Activated T-helper 1 cell treated with Interleukin-2 at 50 U/mL for 16 hours (primary cell): ENCODE results near the gene LZTS2.

Experiments
- DNase-seq: peaks from one replicate; pipeline ENCODE4 v3.0.0-alpha.2; 2020; ENCODE audit warnings: low read depth

The LZTS2 gene

DNA sequence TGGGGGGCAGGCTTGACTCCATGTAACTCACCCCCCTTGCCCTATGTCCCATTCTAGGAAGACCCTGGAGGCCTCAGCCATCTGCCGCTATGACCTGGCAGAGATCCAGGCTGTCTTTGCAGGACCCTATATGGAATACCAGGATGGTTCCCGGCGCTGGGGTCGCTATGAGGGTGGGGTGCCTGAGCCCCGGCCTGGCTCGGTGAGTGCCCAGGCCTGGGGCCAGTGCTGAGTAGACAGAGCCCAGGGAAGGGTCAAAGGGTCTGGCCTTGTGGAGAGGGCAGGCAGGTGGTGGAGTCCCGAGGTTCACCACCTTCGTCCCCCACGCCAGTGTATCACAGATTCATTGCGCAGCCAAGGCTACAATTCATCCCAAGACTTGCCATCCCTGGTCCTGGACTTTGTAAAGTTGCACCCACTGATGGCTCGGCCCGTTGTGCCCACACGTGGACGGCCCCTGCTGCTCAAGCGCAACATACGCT is 19.8 kb upstream of the LZTS2 start:
- no peak for DNase-seq

DNA sequence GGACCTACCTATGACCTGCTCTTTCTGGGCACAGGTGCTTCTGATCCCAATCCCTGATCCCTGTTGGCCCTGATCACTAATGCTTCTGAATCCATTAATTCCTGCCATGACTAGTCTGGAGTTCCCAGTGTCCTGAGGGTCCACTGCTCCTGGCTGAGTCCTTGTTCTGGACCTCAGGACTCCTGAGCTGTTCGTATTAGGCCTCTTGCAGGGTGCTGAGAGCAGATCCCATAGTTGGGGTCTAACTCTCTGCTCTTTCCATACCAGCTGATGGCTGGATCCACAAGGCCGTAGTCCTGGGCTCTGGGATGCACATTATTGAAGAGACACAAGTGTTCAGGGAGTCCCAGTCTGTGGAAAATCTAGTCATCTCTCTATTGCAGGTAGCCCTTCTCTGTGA is 19.3 kb upstream of the LZTS2 start:
- DNase-seq: no peak

DNA sequence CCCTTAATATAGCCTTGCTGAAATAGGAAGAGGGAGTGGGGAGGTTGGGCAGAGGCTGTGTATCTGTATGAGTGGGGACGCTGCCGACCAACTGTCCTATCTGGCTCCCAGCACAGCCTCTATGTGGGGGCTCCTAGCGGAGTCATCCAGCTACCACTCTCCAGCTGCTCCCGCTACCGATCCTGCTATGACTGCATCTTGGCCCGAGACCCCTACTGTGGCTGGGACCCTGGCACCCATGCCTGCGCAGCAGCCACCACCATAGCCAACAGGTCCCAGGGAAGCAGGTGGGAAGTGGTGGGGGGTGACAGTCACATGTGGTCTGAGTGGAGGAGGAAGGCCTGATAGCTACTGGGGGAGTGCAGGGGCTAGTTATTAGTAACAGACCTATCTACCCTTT is 18.9 kb upstream of the LZTS2 start:
- no peak for DNase-seq

DNA sequence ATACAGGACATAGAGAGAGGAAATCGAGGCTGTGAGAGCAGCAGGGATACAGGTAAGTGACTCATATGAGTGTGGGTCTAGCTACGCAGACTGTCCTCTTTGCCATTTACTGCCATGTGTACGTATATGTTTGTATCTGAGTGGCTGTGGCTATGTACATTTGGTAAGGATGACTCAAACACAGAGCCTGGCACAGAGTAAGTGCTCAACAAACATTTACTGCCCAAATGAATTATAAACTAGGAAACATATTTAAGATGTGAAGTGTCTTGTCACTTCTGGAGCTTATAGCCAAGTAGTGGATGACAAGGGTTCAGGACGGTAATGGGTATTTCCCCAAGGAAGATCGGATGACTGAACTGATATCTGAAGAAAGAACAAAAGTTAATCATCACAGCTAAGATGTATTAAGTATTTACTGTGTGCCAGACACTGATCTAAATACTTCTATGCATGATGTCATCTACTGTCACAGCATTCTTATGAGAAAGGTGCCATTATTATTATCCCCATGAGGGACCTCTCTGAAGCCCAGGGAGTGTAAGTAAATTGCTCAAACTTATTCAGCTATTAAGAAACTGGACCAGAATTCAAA is 18.3 kb upstream of the LZTS2 start:
- DNase-seq: no peak

DNA sequence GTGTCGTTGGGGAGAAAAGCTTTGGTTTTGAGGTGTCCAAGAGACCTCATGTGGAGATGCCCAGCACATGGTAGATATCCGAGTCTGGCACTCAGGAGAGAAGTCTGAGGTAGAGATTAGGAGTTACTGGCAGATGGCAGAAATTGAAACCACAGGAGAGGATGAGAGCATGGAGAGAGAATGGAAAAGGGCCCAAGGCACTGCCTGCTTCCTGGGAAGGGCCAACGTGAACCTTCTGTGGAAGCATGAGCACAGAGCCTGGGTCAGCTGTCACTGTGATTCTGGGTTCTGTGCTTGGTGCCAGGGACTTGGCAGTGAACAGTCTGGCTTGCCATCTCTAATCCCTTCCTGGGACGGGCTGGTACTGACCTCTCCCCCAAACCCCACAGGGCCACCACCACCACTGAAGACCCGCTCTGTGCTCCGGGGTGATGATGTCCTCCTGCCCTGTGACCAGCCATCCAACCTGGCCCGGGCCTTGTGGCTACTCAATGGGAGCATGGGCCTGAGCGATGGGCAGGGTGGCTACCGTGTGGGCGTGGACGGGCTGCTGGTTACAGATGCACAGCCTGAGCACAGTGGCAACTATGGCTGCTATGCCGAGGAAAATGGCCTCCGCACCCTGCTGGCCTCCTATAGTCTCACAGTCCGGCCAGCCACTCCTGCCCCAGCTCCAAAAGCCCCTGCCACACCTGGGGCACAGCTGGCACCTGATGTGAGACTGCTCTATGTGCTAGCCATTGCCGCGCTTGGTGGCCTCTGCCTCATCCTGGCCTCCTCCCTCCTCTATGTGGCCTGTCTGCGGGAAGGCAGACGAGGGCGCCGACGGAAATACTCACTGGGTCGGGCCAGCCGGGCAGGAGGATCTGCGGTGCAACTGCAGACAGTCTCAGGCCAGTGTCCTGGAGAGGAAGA is 16.4 kb upstream of the LZTS2 start:
- no peak for DNase-seq

DNA sequence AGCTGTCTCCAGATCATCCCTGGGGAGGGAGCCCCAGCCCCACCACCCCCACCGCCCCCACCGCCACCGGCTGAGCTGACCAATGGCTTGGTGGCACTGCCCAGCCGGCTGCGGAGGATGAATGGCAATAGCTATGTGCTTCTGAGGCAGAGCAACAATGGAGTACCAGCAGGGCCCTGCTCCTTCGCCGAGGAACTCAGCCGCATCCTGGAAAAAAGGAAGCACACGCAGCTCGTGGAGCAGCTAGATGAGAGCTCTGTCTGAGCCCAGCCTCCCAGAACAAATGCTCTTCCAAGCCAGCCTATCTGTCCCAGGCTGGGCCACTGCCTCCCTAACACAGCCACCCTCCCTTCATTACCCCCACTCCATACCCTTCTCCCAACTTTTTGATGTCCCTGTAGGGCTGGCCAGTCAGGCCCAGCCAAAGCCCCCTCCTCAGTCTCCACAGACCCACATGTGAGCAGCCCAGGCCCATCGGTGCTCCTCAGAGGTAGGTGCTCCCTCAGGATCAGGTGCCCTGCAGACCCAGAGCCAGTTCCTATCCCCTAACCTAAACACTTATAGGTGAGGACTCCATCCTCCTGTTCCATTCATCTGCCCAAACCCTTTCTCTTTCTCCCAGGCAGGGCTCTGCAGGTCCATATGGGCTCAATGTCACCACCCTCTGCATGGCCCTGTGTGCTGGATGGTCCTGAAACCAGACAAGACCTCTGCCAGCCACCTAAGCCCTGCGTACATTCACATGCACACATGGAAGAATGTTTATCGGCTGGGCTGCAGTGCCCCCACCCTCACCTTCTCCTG is 15.5 kb upstream of the LZTS2 start:
- DNase-seq: no peak

DNA sequence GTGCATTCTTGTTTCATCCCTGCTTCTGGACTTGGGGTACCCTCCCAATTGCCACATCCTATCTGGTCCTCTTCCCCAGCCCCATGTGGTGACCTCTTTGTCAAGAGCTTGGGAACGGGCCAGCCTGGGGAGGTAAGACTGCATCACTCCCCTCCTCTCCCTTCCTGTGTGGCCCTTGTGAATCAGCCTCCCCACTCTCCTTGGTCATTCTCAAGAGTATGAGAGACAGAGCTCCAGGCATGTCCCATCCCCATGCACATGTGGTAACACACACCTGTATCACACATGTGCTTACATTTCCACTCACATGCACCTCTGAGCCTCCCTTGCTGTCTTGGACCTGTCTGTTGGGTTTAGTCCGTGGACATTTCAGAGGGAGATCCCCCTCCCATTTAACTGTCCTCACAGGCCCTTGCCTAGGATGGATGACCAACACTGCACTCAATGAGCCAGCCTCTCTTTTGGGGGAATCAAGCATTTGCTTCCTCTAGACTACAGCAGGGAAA is 14.9 kb upstream of the LZTS2 start:
- DNase-seq: no peak

DNA sequence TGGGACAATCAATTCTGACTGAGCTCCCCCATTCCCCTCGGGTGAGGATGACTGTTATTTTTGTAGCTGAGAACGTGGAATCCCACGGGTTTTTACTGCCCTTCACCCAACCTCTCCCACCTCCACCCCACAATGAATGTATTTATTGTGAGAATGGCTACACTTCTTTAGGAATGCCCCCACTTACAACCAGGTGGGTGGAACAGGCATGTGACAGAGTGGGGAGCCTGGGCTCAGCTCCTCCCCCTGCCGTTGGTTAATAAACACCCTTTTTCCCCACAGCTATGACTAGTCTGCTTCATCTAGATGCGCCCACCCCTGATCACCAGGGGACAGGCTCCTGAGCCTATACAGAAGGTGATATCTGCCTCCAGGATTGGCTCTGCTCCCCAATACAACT is 14.3 kb upstream of the LZTS2 start:
- DNase-seq: no peak

DNA sequence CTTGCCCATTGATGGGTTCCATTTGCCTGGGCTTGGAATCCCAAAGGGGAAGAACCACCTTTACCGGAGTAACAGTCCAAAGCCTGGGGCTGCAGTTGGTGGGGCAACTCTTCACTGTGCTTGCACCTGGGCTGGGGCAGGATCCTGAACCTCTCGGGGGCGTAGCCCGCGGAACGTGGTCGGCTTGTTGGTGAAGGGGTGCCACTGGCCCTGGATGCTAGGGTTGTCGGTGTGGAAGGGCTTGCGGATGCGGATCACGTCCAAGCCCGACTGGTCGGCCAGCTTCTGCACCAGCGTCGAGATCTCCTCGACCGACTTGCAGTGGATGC is 13.0 kb upstream of the LZTS2 start:
- DNase-seq: no peak

DNA sequence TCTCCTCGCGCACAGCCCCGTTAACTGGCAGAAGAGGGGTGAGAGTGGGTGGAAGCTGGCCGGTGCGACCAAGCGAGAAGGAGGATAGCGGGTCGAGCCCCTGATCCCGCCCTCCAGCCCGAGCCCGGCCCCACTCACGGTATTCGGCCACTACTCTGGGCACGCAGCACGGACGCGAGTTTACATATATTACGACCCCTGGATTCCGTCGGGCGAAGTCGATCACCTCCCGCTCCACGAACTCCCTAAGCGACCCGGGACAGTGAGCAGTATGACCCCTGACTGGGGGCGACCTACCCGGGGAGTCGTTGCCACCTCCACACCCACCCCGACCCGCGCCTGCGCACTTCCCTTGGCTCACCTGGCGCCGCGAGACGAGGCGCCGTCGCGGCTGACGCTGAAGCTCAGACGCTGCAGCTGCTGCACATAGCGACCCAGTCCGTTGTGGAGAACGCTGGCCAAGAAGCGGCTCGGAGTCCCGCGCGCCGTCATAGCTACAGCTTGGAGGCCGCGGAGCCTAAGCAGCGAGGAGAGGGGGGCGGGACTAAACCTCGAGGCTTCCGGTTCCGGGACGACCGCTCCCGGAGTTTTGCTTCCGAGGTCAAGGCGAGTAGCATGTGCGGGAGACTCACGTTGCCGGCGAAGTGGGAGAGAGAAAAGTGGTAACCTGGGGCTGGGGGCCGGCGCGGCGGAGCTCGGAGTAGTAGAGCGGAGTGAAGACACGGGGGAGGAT is 12.5 kb upstream of the LZTS2 start, which contains the start of the genes MRPL43 and TWNK:
TSS of gene MRPL43 (minus strand) at position 546 of the 733 bp plus-strand sequence. CDS start at position 492, 54 bp downstream.
TSS of gene TWNK (plus strand) at position 592 of the 733 bp plus-strand sequence. CDS start 668 bp downstream, outside the sequence.
- DNase-seq: peak; percentile 79

DNA sequence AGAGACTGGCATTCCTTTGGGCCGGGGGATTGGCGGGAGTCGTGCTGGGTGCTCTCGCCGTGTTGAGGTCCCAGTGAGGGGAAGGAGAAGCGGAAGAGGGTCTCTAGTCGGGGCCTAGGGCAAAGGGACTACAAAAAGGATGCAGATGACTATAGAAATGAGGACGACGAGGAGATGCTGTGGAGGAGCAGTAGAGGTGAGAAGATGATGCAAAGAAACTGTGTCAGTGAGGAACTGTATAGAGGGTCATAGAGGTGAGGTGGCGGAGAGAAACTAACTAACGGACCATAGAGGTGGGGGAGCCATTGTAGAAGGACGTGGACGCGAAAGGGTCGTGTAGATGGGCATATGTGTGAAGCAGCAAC is 11.9 kb upstream of the LZTS2 start:
- DNase-seq: no peak

DNA sequence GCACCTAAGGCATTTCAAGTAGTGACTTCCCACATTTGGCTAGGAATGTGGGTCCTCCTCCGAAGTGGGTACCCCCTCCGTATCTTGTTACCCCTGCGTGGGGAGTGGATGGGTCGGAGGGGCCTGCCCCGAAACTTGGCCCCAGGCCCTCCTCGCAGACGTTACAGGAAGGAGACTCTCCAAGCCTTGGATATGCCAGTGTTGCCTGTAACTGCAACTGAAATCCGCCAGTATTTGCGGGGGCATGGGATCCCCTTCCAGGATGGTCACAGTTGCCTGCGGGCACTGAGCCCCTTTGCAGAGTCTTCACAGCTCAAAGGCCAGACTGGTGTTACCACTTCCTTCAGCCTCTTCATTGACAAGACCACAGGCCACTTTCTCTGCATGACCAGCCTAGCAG is 11.4 kb upstream of the LZTS2 start:
- DNase-seq: no peak

DNA sequence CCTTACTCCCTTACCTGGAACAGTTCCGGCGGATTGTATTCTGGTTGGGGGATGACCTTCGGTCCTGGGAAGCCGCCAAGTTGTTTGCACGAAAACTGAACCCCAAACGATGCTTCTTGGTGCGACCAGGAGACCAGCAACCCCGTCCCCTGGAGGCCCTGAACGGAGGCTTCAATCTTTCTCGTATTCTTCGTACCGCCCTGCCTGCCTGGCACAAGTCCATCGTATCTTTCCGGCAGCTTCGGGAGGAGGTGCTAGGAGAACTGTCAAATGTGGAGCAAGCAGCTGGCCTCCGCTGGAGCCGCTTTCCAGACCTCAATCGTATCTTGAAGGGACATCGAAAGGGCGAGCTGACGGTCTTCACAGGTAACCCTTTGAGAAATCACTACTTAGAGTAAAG is 10.5 kb upstream of the LZTS2 start:
- DNase-seq: no peak

DNA sequence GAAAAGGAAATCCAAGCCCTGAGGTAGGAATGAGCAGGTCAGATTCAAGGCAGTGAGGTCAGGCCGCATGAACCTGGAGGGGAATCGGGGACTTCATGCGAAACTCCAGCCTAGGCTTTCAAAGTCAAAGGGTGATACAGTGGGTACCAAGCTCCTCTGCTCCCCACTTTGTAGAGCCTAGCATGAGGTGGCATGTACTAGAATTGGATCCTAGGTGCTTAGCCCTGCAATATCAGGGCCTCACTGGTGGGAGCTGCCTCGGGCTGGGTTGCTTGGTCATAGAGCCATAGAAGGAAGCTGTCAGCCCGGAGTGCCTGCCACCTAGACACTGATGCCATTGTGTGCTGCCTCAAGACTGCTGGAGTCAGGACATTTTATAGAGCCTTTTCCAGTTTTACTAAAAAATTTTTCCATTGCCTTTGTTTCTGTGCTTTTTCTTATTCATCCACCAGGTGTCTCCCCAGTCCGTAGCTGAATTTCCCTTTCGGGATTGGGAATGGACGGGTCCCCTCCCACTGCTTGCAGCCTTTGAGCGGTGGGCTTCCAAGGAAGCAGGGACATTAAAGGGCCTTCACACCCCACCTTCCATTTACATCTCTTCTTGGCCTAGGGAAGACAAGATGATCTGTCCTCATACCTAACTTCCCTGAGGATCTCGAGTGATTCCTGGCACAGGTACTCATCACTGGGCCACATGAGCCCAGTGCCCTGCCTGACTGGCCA is 5.5 kb upstream of the LZTS2 start:
- DNase-seq: no peak

DNA sequence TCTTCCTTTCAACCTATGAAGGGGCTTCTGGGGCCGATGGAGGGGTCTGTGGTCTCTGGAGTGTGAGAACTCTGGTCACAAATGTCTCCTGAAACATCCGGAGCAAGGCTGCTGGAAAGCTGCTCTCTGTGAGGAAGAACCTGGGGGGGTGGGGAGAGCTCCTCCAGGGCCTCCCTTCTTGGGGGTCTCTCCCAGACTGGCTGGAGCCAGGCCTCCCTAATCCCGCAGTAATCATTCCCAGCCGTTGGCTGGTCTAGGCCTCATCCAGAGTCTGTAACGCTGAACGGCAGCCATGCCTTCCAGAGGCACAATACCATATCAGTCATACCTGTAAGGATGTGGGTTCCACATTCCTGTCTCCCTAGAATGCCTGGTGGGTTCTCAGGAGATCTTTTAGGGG is 4.4 kb upstream of the LZTS2 start:
- no peak for DNase-seq

DNA sequence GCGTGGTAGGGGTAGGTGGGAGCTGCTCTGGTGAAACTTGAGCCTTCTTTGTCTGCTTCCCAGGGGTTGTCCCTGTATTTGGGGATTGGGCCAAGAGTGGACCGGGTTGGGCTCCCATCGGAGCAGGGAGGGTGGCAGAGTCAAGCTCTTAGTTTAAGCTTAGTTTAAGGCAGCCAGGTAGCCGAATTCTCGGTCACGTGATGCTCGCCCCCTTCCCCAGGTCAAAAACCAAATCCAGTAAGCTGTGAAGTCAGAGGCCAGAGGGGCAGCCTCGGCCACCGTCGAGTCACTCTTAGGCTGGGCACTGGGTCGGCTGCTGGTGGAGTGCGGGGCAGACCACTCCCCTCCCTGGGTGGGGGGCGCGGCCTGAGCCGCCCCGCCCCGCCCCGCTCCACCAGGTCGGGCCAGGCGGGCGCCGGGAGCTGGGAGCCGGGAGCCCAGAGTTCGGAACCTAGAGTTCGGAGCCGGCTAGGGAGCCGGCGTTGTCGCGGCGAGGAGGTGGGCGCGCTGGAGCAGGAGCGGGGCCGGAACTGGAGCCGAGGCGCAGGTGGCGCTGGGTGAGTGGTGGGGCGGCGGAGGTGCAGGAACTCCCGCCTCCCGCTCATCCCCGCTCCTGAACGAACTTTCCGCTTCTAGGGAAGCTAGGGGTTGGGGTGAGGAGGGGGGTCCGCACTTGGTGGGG is 2.8 kb upstream of the LZTS2 start:
- peak; percentile 33 for DNase-seq

DNA sequence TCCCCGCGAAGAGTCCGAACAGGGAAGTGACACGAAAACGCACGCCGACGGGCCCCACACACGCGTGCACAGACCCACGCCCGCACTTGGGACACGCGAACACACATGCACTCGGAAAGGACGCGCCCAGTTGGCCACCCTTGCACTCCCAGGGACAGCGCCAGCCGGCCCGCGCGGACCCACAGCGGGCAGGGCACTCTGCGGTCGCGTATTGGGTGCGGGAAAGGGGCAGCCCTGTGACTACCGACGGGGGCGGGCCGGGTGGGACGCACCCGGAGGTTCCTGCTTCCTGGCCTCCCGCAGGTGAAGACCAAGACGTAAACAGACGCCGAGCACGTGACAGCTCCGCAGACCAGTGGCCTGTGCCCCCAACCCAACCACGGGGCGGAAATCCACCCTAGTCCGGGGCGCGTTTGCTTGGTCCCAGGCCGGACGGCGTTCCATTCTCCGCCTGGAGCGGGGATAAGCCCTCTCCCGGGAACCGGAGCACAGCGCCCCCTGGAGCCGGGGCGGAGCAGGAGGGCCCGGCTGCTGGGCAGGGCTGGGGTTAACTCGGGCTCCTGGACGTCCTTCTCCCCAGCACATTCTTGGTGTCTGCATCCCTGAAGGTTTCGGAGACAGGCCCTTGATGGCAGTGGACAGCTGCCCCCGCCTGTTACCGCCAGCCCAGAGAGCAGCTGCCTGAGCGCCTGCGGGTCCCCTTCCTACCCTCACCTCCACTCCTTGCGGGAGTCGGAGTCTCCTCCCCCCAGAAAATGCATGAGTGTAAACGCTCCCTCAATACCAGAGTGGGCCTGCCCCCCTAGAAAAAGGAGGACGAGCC is 2.0 kb upstream of the LZTS2 start:
- peak; percentile 58 for DNase-seq

DNA sequence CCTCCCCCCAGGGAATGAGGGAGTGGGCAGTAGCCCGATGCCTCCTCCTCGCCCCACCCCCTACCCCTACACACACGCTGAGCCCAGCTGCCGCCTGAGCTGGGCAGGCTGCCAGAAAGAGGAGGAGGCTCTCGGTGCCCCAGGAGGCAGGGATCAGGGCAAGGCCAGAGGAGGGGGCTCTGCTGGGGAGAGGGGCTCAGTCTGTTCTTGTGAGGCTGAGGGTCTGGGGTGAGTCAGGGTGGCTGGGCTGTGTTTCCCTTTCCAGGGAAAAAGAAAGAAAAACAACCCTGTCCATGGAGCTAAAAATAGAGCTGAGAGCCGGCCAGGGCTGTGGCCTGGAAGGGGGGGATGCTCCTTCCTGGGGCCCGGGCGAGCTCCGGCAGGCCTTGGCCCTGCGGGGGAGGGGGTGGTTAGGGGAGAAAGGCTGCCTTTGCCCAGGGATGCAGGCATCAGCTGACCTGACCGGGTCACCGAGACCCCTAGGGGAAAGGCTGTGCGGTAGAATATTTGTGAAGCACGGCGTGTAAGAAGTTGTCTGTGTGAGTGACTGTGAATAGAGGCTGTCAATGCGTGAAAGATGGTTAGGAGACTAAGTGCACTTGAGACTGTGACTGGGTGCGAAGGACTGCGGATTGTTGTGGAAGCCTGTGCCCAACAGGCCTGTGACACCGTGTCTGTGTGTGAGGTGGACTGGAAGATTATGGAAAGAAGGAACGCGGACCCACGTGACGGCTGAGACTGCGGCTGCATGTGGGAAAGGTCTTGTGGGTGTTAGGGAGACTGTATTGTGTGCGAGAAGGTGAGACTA is 1.2 kb upstream of the LZTS2 start:
- peak; percentile 54 for DNase-seq
